PC-3 (cell line): ENCODE measurements around the gene DLG5. TPM values are rescaled to one million over a fixed set of nuclear protein-coding genes. Genes with fewer than 3 reads are reported as not detected.

Source experiments
- ATAC-seq: fragments of 200-7000 bp; cut with Tn5 transposase; 2 replicates; pipeline ENCODE4 v1.9.1; 2020; ENCODE audit warnings: mild to moderate bottlenecking, moderate library complexity
- BruUV-seq: library from RNA; stranded (reverse); fragments of 400-500 nt; replicated peaks from 2 replicates; lab custom pipeline; 2021; lab: Mats Ljungman, UMichigan
- CTCF ChIA-PET: fragments of 300-600 bp; sonication (Branson Sonifier 250); formaldehyde crosslinking; loops from one replicate; lab custom pipeline; 2022; ENCODE audit warnings: antibody characterized with exemption; lab: Charles Lee
- POLR2A ChIA-PET: fragments of 300-600 bp; sonication (Branson Sonifier 250); formaldehyde crosslinking; loops from one replicate; lab custom pipeline; 2022; ENCODE audit warnings: antibody characterized with exemption; ENCODE audit not compliant: unreplicated experiment; lab: Charles Lee
- DNase-seq: peaks from one replicate; pipeline ENCODE4 v3.0.0-alpha.2; 2015
- H2AFZ ChIP-seq: fragments of 300-600 bp; sonication (generic); 2 replicates; pipeline ENCODE4 v1.6.0; 2016; ENCODE audit warnings: antibody characterized with exemption, low read length
- H3F3A ChIP-seq: fragments of 300-600 bp; sonication (generic); one replicate; pipeline ENCODE4 v1.6.0; 2017; ENCODE audit warnings: antibody characterized with exemption, low read length, control low read depth, mild to moderate bottlenecking; ENCODE audit not compliant: unreplicated experiment
- H3K27ac ChIP-seq: fragments of 300-600 bp; sonication (generic); 2 replicates; pipeline ENCODE4 v1.5.1; 2016; ENCODE audit warnings: mild to moderate bottlenecking, low read length
- H3K27me3 ChIP-seq: fragments of 300-600 bp; sonication (generic); 2 replicates; pipeline ENCODE4 v1.6.1; 2016; ENCODE audit warnings: low read length, mixed read lengths
- H3K36me3 ChIP-seq: fragments of 300-600 bp; sonication (generic); 2 replicates; pipeline ENCODE4 v1.6.1; 2016; ENCODE audit warnings: low read depth, mixed run types, low read length, mixed read lengths
- H3K4me1 ChIP-seq: fragments of 300-600 bp; sonication (generic); 2 replicates; pipeline ENCODE4 v1.5.1; 2016; ENCODE audit warnings: low read length; ENCODE audit not compliant: insufficient read depth
- H3K4me2 ChIP-seq: fragments of 300-600 bp; sonication (generic); 2 replicates; pipeline ENCODE4 v1.6.0; 2016; ENCODE audit warnings: low read length
- H3K4me3 ChIP-seq: fragments of 300-600 bp; sonication (generic); 2 replicates; pipeline ENCODE4 v1.5.1; 2016; ENCODE audit warnings: mild to moderate bottlenecking, low read length, mixed read lengths
- H3K79me2 ChIP-seq: fragments of 300-600 bp; sonication (generic); 2 replicates; pipeline ENCODE4 v1.6.1; 2017; ENCODE audit warnings: low read length, mixed read lengths
- H3K9ac ChIP-seq: fragments of 300-600 bp; sonication (generic); 2 replicates; pipeline ENCODE4 v1.6.0; 2016; ENCODE audit warnings: mild to moderate bottlenecking, low read length
- H3K9me2 ChIP-seq: fragments of 300-600 bp; sonication (generic); replicated peaks from 2 replicates; pipeline ENCODE4 v1.6.1; 2016; ENCODE audit warnings: mixed run types, low read length, mixed read lengths
- H3K9me3 ChIP-seq: fragments of 300-600 bp; sonication (generic); 2 replicates; pipeline ENCODE4 v1.6.1; 2016; ENCODE audit warnings: low read length, mixed read lengths
- H4K20me1 ChIP-seq: fragments of 300-600 bp; sonication (generic); 2 replicates; pipeline ENCODE4 v1.6.1; 2016; ENCODE audit warnings: low read length, mixed read lengths
- CTCF ChIP-seq: fragments of 300-600 bp; sonication (generic); conservative IDR thresholded peaks from 2 replicates; pipeline ENCODE4 v1.5.1; 2017; ENCODE audit warnings: antibody characterized with exemption, low read depth, mild to moderate bottlenecking, low read length
- EZH2 ChIP-seq: fragments of 300-600 bp; sonication (generic); IDR thresholded peaks from one replicate; pipeline ENCODE4 v1.6.1; 2017; ENCODE audit warnings: antibody characterized with exemption, mild to moderate bottlenecking, low read length; ENCODE audit not compliant: unreplicated experiment
- EZH2phosphoT487 ChIP-seq: fragments of 300-600 bp; sonication (generic); IDR thresholded peaks from 2 replicates; pipeline ENCODE4 v1.6.1; 2018; ENCODE audit warnings: mild to moderate bottlenecking, antibody characterized with exemption, low read length, borderline replicate concordance
- intact Hi-C: fragments of 100-400 bp; cut with micrococcal nuclease; formaldehyde crosslinking; loops from 2 replicates; pipeline ENCODE4 v1.9.0; 2023
- total RNA-seq: library from RNA; depleted of rRNA; stranded (reverse); fragments of >200 nt; gene quantifications from 2 replicates; pipeline ENCODE4 v1.2.3, GENCODE V29; 2014

DLG5 gene
- total RNA-seq, 1 experiment from 2014 or later = 118 TPM

- no peaks in the 10 kb centered on the region for H3K79me2 ChIP-seq
- H3F3A ChIP-seq = no peaks in the 10 kb centered on the region
- H4K20me1 ChIP-seq = no peaks in the 10 kb centered on the region
- H3K27me3 ChIP-seq = no peaks in the 10 kb centered on the region
- H2AFZ ChIP-seq = no peak overlapping the region
- H3K4me3 ChIP-seq = no peak overlapping the region
- H3K9me2 ChIP-seq = no peaks in the 10 kb centered on the region
- no peak overlapping the region for H3K27ac ChIP-seq
- H3K36me3 ChIP-seq = peaks cover 65% of the 10 kb centered on the region
- no peak overlapping the region for H3K9ac ChIP-seq
- TF ChIP-seq EZH2phosphoT487 (no peak), EZH2 (no peak), CTCF (no peak)
- no TSS peak for BruUV-seq
- no peak overlapping the region for H3K4me2 ChIP-seq
- DNase-seq (no peak), ATAC-seq (no peak)
- H3K9me3 ChIP-seq = no peaks in the 10 kb centered on the region
- CTCF ChIA-PET = no interaction called here
- POLR2A ChIA-PET = no interaction called here
- intact Hi-C loops = no loop called here
- H3K4me1 ChIP-seq = no peaks in the 10 kb centered on the region
Observed at GRCh38 chr10:77791506-77791905, 135.0 kb downstream of the DLG5 start.

GRCh38 chr10:77789861-77790260 is 136.7 kb downstream of the DLG5 start:
- H3K9me3 ChIP-seq = no peaks in the 10 kb centered on the region
- no peak for DNase-seq
- no peak overlapping the region for H3K27ac ChIP-seq
- no TSS peak for BruUV-seq
- intact Hi-C loops = no loop called here
- no peaks in the 10 kb centered on the region for H3K79me2 ChIP-seq
- no peak overlapping the region for H3K9ac ChIP-seq
- ATAC-seq = no peak
- H3K27me3 ChIP-seq = no peaks in the 10 kb centered on the region
- no peaks in the 10 kb centered on the region for H3K4me1 ChIP-seq
- TF ChIP-seq CTCF (no peak), EZH2 (no peak), EZH2phosphoT487 (no peak)
- CTCF ChIA-PET = no interaction called here
- no peaks in the 10 kb centered on the region for H4K20me1 ChIP-seq
- peaks cover 49% of the 10 kb centered on the region; the same call in 1 of the 2 replicates for H3K36me3 ChIP-seq
- no peaks in the 10 kb centered on the region for H3K9me2 ChIP-seq
- no peaks in the 10 kb centered on the region for H3F3A ChIP-seq
- no peak overlapping the region for H2AFZ ChIP-seq
- no peak overlapping the region for H3K4me3 ChIP-seq
- POLR2A ChIA-PET = interaction anchor here (0.5 to 0.7 kb wide), 2 partner anchors 24 to 103 kb away, joined by 4 to 5 read pairs; no protein-coding TSS in a partner anchor
- no peak overlapping the region for H3K4me2 ChIP-seq

- H3K9me3 ChIP-seq = no peaks in the 10 kb centered on the region
- no peak overlapping the region for H3K9ac ChIP-seq
- no peak for DNase-seq
- no peaks in the 10 kb centered on the region for H3K79me2 ChIP-seq
- no peak for TF ChIP-seq EZH2
- TF ChIP-seq CTCF = no peak
- TF ChIP-seq EZH2phosphoT487 = no peak
- no peaks in the 10 kb centered on the region for H3K9me2 ChIP-seq
- no peaks in the 10 kb centered on the region for H3K4me1 ChIP-seq
- no peaks in the 10 kb centered on the region for H3F3A ChIP-seq
- POLR2A ChIA-PET = interaction anchor here (0.7 kb wide), 1 partner anchor 102 kb away, joined by 5 read pairs; no protein-coding TSS in a partner anchor
- intact Hi-C loops = no loop called here
- H3K27me3 ChIP-seq = no peaks in the 10 kb centered on the region
- H4K20me1 ChIP-seq = no peaks in the 10 kb centered on the region
- H3K4me2 ChIP-seq = no peak overlapping the region
- CTCF ChIA-PET = no interaction called here
- BruUV-seq = no TSS peak
- H2AFZ ChIP-seq = no peak overlapping the region
- no peak overlapping the region for H3K4me3 ChIP-seq
- no peak overlapping the region for H3K27ac ChIP-seq
- ATAC-seq = no peak
- H3K36me3 ChIP-seq = peaks cover 46% of the 10 kb centered on the region; the same call in 1 of the 2 replicates
Observed at GRCh38 chr10:77789016-77789415, 137.5 kb downstream of the DLG5 start.
